Erythroblast (primary cell): ENCODE results near the gene CPB1.

Source experiments
- DNase-seq, 2 experiments: peaks; one replicate each; lab custom pipeline; 2025; lab: John Stamatoyannopoulos, UW
- GATA1 ChIP-seq: IDR thresholded peaks from 2 replicates; pipeline ENCODE4 v1.6.1; 2011; ENCODE audit warnings: low read depth, mild to moderate bottlenecking, control low read depth, low read length, moderate library complexity
- POLR2A ChIP-seq: IDR thresholded peaks from 2 replicates; pipeline ENCODE4 v1.6.1; 2011; ENCODE audit warnings: mild to moderate bottlenecking, low read length

The CPB1 gene

GRCh38 chr3:148815316-148816110 is 12.1 kb upstream of the CPB1 start:
- no peak for DNase-seq
- TF ChIP-seq GATA1 (no peak), POLR2A (no peak)

DNA sequence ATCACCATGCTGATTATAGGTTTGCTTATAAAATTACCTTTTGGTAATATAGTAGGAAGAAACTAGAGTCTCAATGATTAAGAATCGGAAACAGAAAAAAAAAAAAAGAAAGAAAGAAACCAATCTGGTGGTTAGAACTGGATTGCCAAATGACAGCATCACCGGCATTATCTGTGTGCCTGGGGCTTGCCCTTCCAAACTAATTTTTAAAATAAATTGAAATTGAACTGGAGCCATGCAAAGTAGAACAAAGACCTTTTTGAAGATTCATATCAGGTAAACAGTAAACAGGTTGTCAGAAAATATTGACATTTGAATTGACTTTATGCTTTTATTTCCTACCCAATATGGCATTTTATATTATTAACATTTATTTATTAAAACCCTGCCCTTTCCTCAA is 11.2 kb upstream of the CPB1 start:
- TF ChIP-seq POLR2A (no peak), GATA1 (no peak)
- DNase-seq: no peak

GRCh38 chr3:148816981-148817525 is 10.6 kb upstream of the CPB1 start:
- DNase-seq: no peak
- no peak for TF ChIP-seq GATA1
- TF ChIP-seq POLR2A: no peak

DNA sequence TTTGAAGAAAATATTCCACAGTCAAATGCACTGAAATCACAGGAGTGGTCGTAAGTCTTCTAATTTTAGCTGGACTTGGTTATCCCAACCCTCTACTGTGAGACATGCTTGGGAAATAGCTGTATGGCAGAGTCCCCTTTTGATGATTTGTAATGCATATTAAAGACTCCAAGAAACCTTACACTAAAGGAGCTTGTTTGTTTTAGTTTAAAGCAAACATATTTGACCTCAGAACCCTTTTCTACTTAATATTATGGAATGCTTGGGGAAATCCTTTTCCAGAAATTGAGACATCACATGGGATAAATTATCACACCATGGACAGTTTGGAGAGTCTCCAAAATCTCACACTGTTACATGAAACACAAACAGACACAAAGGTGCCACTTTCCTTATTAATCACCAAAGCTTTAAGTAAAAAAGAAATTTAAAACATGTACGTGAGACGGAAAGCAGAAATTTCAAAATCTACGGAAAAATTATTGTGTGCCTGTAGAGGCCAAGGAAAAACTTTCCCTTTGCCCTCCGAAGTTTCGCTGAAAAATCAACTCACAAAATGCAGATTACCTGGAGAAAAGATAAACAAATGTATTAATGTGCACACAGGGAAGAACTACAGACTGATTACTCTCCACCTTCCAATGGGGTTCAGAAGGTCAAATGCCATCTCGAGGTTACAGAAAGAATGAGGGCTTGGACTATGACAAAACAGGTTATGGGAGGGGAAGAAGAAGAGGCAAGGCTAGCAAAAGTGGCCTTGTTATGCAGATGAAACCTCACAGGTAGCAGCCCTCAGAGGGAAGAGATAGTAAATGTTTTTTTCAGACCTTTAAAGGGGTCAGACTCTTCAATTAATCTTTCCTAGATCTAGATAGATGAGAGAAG is 7.0 kb upstream of the CPB1 start:
- DNase-seq: no peak

DNA sequence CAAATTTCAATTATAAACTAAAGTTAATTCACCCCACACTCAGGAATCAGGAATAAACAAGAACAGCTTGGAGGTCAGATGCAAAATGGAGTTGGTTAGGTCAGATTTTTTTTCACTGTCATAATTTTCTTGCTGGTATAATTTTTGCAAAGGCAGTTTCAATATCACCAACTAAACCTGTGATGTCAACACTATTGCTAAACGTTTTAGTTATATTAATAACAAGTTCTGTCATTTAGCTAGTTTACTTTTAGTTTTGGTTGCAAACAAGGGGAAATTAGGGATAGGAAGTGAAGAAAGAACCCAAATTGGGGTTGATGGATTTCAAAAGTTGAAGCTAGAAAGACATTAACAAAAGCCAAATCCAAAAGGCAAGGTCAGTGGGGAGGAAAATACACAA is 4.6 kb upstream of the CPB1 start:
- no peak for DNase-seq
- TF ChIP-seq POLR2A (no peak), GATA1 (no peak)

More for the DNA sequence above, 7.0 kb upstream of the CPB1 start:
- TF ChIP-seq POLR2A (no peak), GATA1 (no peak)

DNA sequence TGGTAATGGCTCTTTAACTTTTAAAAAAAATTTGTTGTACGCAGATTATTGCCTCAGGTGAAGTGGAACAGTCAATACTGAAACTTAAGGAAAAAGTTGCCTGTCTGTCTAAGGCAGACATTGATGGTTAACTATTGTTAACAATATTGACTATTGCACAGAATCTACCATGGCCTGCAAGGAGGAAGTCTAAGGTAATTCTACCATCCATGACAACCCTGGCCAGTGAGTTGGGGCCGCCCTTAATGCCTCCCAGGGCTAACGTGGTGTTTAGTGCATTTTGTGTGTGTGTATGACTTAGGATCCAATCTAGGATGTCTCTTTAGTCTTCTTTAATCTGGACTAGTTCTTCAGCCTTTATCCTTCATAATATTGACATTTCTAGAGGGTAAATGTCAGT is 2.1 kb upstream of the CPB1 start:
- TF ChIP-seq GATA1: no peak
- no peak for TF ChIP-seq POLR2A
- DNase-seq: no peak

DNA sequence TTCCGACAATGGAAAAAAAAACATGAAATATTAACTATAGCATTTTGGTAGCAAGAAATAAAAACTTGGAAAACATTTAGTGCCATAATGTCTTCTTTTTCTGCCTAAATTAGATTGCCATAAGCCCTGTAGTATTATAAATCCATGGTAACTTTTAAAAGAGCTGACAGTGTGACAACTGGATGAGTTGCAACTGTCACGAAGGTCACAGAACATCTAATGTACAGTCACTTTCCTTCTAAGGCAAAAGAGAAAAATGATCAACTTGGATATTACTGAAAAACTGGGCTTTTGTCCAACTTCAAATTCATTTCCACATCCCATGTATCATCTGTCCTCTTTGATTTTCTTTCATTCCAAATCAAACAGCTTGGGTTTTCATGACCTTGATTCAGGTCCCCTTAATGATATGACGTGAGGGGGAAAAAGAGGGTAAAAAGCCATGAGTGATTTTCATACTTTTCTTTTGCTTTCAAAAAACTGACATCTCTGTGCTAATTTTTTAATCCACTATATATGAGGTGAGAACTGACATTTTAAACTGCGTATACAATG is 602 bp downstream of the CPB1 start:
- DNase-seq: no peak
- TF ChIP-seq POLR2A (no peak), GATA1 (no peak)

GRCh38 chr3:148829926-148830325 is 2.3 kb downstream of the CPB1 start:
- no peak for DNase-seq
- TF ChIP-seq GATA1 (no peak), POLR2A (no peak)

GRCh38 chr3:148833223-148833622 is 5.6 kb downstream of the CPB1 start:
- DNase-seq: no peak
- TF ChIP-seq GATA1 (no peak), POLR2A (no peak)

GRCh38 chr3:148839805-148840204 is 12.2 kb downstream of the CPB1 start:
- no peak for TF ChIP-seq POLR2A
- DNase-seq: peak in 1 of 2 experiments; percentile 4

GRCh38 chr3:148840451-148840850 is 12.8 kb downstream of the CPB1 start:
- DNase-seq: peak; percentile 78 to 89
- TF ChIP-seq POLR2A (peak; percentile 82), GATA1 (peak; percentile 65)

GRCh38 chr3:148845756-148846395 is 18.3 kb downstream of the CPB1 start:
- TF ChIP-seq GATA1 (no peak), POLR2A (no peak)
- DNase-seq: no peak

DNA sequence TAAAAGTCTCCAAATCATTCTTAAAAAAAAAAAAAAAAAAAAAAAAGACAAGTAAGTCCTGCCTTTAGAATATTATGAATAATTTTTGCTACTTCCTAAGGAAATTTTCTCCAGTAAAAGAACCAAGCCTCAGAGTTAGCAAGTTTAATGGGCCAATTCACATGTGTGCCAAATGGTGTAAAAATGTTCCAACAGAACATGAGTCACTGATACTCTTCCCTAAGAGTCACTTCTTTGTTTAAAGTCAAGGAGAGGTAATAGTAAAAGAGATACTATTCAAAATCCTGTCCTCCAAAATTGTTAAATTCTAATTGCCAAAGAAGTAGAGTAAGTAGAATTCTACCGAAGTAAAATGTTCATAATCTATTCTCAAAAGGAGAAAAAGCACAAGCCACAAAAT is 19.7 kb downstream of the CPB1 start:
- DNase-seq: no peak
- TF ChIP-seq POLR2A (no peak), GATA1 (no peak)
